Naive thymus-derived CD4-positive, alpha-beta T cell (primary cell): ENCODE measurements around the gene CRKL. TPM values are rescaled to one million over a fixed set of nuclear protein-coding genes. Genes with fewer than 3 reads are reported as not detected.

Experiments
- ATAC-seq: fragments of 150-1000 bp; cut with Tn5 transposase; 2 replicates; pipeline ENCODE4 v1.10.0; 2021; ENCODE audit warnings: mild to moderate bottlenecking, moderate library complexity
- CTCF ChIA-PET: fragments of 350-600 bp; sonication (Branson Sonifier 250); formaldehyde crosslinking; loops from one replicate; lab custom pipeline; 2021; ENCODE audit warnings: antibody characterized with exemption; lab: Charles Lee
- POLR2A ChIA-PET: fragments of 350-600 bp; sonication (Branson Sonifier 250); formaldehyde crosslinking; loops from one replicate; lab custom pipeline; 2021; ENCODE audit warnings: antibody characterized with exemption, inconsistent platforms; lab: Charles Lee
- DNase-seq, 9 donors: peaks; one replicate each; pipeline versions ENCODE4 v3.0.0 to v3.0.0-alpha.2; 2020 to 2022; ENCODE audit warnings: mixed read lengths in 1 of 9
- H3K27ac ChIP-seq: one replicate; pipeline ENCODE4 v1.7.0; 2013; ENCODE audit warnings: mild to moderate bottlenecking, low read depth, low read length, moderate library complexity
- H3K27me3 ChIP-seq, 2 donors: one replicate each; pipeline ENCODE4 v1.7.0; 2013; ENCODE audit warnings: low read length in 2 of 2, mild to moderate bottlenecking in 2 of 2, moderate library complexity in 2 of 2; ENCODE audit not compliant: control insufficient read depth in 2 of 2, insufficient read depth in 2 of 2
- H3K36me3 ChIP-seq, 3 experiments: 1 replicate in 2 of 3; 2 replicates in 1 of 3; pipeline ENCODE4 v1.7.0; 2013; ENCODE audit warnings: low read length in 3 of 3, mild to moderate bottlenecking in 3 of 3, moderate library complexity in 1 of 3; ENCODE audit not compliant: insufficient read depth in 3 of 3, control insufficient read depth in 2 of 3
- H3K4me1 ChIP-seq, 2 donors: one replicate each; pipeline ENCODE4 v1.7.0; 2013; ENCODE audit warnings: low read length in 2 of 2, mild to moderate bottlenecking in 2 of 2, moderate library complexity in 1 of 2; ENCODE audit not compliant: control insufficient read depth in 2 of 2, insufficient read depth in 2 of 2
- H3K4me3 ChIP-seq: 2 replicates; pipeline ENCODE4 v1.7.0; 2013; ENCODE audit warnings: mild to moderate bottlenecking, low read length
- H3K9me3 ChIP-seq, 3 experiments: 1 replicate in 2 of 3; 2 replicates in 1 of 3; pipeline ENCODE4 v1.7.0; 2013; ENCODE audit warnings: low read length in 3 of 3; ENCODE audit not compliant: control insufficient read depth in 2 of 3
- H3K27ac Mint-ChIP-seq, 9 donors: one replicate each; pipeline ENCODE4 v1.8.0; 2020 to 2022; ENCODE audit warnings: mixed read lengths in 9 of 9, mild to moderate bottlenecking in 8 of 9, moderate library complexity in 5 of 9, inconsistent platforms in 2 of 9
- H3K27me3 Mint-ChIP-seq, 5 donors: one replicate each; pipeline ENCODE4 v1.8.0; 2021 to 2022; ENCODE audit warnings: mixed read lengths in 5 of 5, mild to moderate bottlenecking in 1 of 5
- H3K36me3 Mint-ChIP-seq, 5 donors: one replicate each; pipeline ENCODE4 v1.8.0; 2020 to 2022; ENCODE audit warnings: mixed read lengths in 5 of 5, mild to moderate bottlenecking in 3 of 5, inconsistent platforms in 1 of 5
- H3K4me1 Mint-ChIP-seq, 7 donors: one replicate each; pipeline ENCODE4 v1.8.0; 2020 to 2022; ENCODE audit warnings: mixed read lengths in 7 of 7, mild to moderate bottlenecking in 3 of 7, inconsistent platforms in 1 of 7
- H3K4me3 Mint-ChIP-seq, 10 donors: one replicate each; pipeline ENCODE4 v1.8.0; 2020 to 2022; ENCODE audit warnings: mild to moderate bottlenecking in 10 of 10, mixed read lengths in 10 of 10, moderate library complexity in 6 of 10, inconsistent platforms in 2 of 10
- H3K9me3 Mint-ChIP-seq, 11 donors: one replicate each; pipeline ENCODE4 v1.8.0; 2020 to 2022; ENCODE audit warnings: mixed read lengths in 11 of 11, mild to moderate bottlenecking in 4 of 11, inconsistent platforms in 1 of 11, moderate library complexity in 1 of 11
- intact Hi-C, 2 donors: fragments of 100-400 bp; cut with micrococcal nuclease; formaldehyde crosslinking; loops; one replicate each; pipeline ENCODE4 v1.15.1; 2023
- polyA plus RNA-seq, 2 donors: library from polyadenylated mRNA; unstranded; fragments of 300-500 nt; fragmentation: Illumina TruSeq; gene quantifications; one replicate each; pipeline ENCODE4 v1.2.3, GENCODE V29; 2021
- total RNA-seq, 6 experiments: library from RNA in 5 of 6; stranded (reverse) in 5 of 6; gene quantifications; 1 replicate in 5 of 6; 2 replicates in 1 of 6; pipeline ENCODE4 v1.2.3 and lab custom pipeline; 2021 to 2026

Gene CRKL
- total and polyA plus RNA-seq, 7 experiments from 2014 or later: 38.9 to 82.7 (median 65.8) TPM

DNA sequence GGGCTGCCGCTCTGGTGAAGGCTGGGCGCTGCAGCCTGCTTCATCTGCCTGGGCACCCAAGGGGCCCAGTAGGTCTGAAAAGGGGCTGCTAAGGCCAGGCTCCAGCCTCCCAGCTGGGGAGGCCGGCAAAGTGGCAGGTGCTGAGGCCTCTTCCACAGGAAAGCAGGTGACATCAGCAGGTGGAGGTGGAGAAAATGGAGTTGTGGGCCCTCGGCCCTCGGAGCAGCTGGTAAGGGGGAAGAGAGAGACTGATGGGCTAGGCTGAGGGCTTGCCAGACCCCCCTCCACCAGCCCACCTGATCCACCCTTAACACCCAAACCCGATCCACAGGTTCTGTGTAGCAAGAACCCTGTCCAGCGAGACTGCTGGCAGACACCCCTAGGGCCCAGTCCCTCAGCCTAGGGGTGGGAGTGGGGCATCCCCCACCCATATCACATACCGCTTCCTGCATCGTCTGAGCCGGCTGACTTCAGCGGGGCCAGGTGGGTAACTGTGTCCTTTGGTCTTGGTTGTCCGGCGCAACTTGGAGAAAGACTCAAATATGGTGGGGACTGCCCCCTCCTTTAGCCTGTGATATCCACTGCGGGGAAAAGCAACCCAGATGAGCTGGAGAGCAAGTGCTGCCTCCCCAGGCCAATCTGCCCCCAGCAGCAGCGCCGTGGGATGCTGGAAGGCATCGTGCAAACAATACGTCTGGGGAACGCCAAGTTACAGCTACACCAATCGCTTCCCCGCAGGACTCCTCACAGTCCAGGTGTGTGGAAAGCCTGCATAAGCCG lies 83.2 kb downstream of the CRKL start:
- DNase-seq (no peak), ATAC-seq (no peak)
- H3K27me3 Mint-ChIP-seq: no peaks in the 10 kb centered on the region
- H3K9me3 Mint-ChIP-seq: peaks cover 0 to 4% (median 0%) of the 10 kb centered on the region in 11 donors
- H3K4me3 ChIP-seq: peak overlapping the region; percentile 79
- peaks cover 0 to 4% (median 4%) of the 10 kb centered on the region in 5 donors for H3K36me3 Mint-ChIP-seq
- H3K4me1 Mint-ChIP-seq: peaks cover 14 to 36% (median 20%) of the 10 kb centered on the region in 7 donors
- peak overlapping the region; percentile 98 to 100 (median 99) for H3K27ac Mint-ChIP-seq
- ChIA-PET POLR2A (interaction anchor here (0.9 to 4.6 kb wide), 5 partner anchors 10 to 629 kb away, joined by 3 to 59 read pairs (median 5); partner anchors contain the start of genes LZTR1 and YDJC), CTCF (interaction anchor here (1.0 kb wide), 1 partner anchor 41 kb away, joined by 3 read pairs; no protein-coding TSS in a partner anchor)
- H3K4me1 ChIP-seq: peaks cover 24 to 26% of the 10 kb centered on the region in 2 donors
- no peaks in the 10 kb centered on the region for H3K27me3 ChIP-seq
- peaks cover 0 to 52% (median 3%) of the 10 kb centered on the region in 3 experiments for H3K36me3 ChIP-seq
- H3K4me3 Mint-ChIP-seq: peak overlapping the region; percentile 94 to 99 (median 96)
- intact Hi-C loops: loop anchor here (2.0 to 10.0 kb wide), 7 partner anchors 18 to 1878 kb away; partner anchors contain the start of genes DGCR2 (in 1 of the 2), HIRA (in 1 of the 2), LZTR1 (in 1 of the 2) and MRPL40 (in 1 of the 2)
- H3K27ac ChIP-seq: peak overlapping the region; percentile 94
- no peaks in the 10 kb centered on the region for H3K9me3 ChIP-seq

GRCh38 chr22:21000987-21001600 lies 83.9 kb downstream of the CRKL start:
- Histone ChIP-seq H3K27me3 (no peaks in the 10 kb centered on the region), H3K36me3 (peaks cover 0 to 45% (median 3%) of the 10 kb centered on the region in 3 experiments), H3K4me3 (peak overlapping the region; percentile 79), H3K9me3 (no peaks in the 10 kb centered on the region), H3K4me1 (peaks cover 24 to 26% of the 10 kb centered on the region in 2 donors), H3K27ac (peak overlapping the region; percentile 94)
- CTCF ChIA-PET: no interaction called here
- no peaks in the 10 kb centered on the region for H3K27me3 Mint-ChIP-seq
- peaks cover 14 to 36% (median 20%) of the 10 kb centered on the region in 7 donors for H3K4me1 Mint-ChIP-seq
- H3K27ac Mint-ChIP-seq: peak overlapping the region; percentile 98 to 100 (median 99)
- peak overlapping the region; percentile 94 to 99 (median 96) for H3K4me3 Mint-ChIP-seq
- peaks cover 0 to 4% (median 4%) of the 10 kb centered on the region in 5 donors for H3K36me3 Mint-ChIP-seq
- no peak for DNase-seq
- peaks cover 0 to 4% (median 0%) of the 10 kb centered on the region in 11 donors for H3K9me3 Mint-ChIP-seq
- intact Hi-C loops: loop anchor here (2.0 to 10.0 kb wide), 7 partner anchors 18 to 1879 kb away; partner anchors contain the start of genes DGCR2 (in 1 of the 2), HIRA (in 1 of the 2), LZTR1 (in 1 of the 2) and MRPL40 (in 1 of the 2)
- no peak for ATAC-seq
- POLR2A ChIA-PET: interaction anchor here (0.9 to 4.6 kb wide), 4 partner anchors 10 to 628 kb away, joined by 3 to 59 read pairs (median 12); partner anchors contain the start of genes LZTR1 and YDJC

DNA sequence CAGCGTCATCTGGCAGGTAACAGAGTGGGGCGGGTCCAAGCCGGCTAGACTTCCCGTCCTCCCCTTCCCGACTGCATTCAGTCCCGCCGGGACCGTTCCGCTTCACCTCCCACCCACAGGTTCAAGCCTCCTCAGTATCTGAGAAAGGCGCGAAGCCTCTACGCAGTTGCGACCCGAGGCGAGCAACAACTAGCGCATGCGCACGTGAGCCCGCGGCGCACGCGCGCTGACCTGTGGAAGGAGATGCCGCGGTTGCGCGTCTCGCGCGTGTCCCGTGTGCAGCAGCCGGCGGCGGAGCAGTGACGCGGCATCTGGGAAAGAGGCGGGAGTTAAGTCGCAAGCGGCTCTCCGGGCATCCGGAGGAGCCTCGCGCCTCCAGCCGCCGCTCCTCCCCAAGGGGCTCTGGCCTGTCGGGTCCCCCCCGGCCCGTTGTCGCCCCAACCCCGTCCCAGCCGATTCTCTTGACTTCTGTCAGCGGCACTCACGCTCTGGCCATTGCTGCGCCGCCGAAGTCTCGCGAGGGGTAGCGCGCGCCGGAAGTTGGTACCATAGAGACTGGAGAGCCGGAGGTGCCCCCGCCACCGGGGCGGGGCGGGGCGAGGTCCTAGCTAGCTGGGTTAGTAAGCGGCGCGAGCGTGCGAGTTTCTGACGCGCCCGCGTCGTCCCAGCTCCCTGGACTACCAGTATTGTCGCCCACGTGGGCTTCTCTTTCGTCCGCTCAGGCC lies 84.6 kb downstream of the CRKL start, which contains the start of gene THAP7:
TSS of gene THAP7 (minus strand) at position 518 of the 725 bp plus-strand sequence. CDS start at position 311, 207 bp downstream.
- CTCF ChIA-PET: interaction anchor here (1.3 kb wide), 1 partner anchor 19 kb away, joined by 3 read pairs; no protein-coding TSS in a partner anchor
- Histone ChIP-seq H3K9me3 (no peaks in the 10 kb centered on the region), H3K27me3 (no peaks in the 10 kb centered on the region), H3K27ac (peak within 1 kb of the TSS; percentile 94), H3K4me3 (peak within 1 kb of the TSS; percentile 79), H3K36me3 (peaks cover 0 to 38% (median 3%) of the 10 kb centered on the region in 3 experiments), H3K4me1 (peaks cover 24 to 26% of the 10 kb centered on the region in 2 donors)
- ATAC-seq (peak; percentile 95), DNase-seq (peak; percentile 94 to 98 (median 98))
- intact Hi-C loops: loop anchor here (1.0 to 10.0 kb wide), 13 partner anchors 13 to 1879 kb away; partner anchors contain the start of genes CRKL (in 2 of the 2), LZTR1 (in 2 of the 2), PI4KA (in 2 of the 2) and SNAP29 (in 2 of the 2)
- Mint-ChIP-seq H3K27ac (peak within 1 kb of the TSS; percentile 98 to 100 (median 99)), H3K36me3 (peaks cover 0 to 4% (median 4%) of the 10 kb centered on the region in 5 donors), H3K4me1 (peaks cover 14 to 36% (median 20%) of the 10 kb centered on the region in 7 donors), H3K9me3 (peaks cover 0 to 4% (median 0%) of the 10 kb centered on the region in 11 donors), H3K27me3 (no peaks in the 10 kb centered on the region), H3K4me3 (peak within 1 kb of the TSS; percentile 94 to 99 (median 96))
- POLR2A ChIA-PET: interaction anchor here (0.9 to 4.6 kb wide), 5 partner anchors 11 to 628 kb away, joined by 3 to 59 read pairs (median 3); partner anchors contain the start of genes LZTR1 and YDJC

Other genes starting within 250 kb of the CRKL start
- not detected for gene SERPIND1, start 143.3 kb upstream of the CRKL start, total RNA-seq
- gene SERPIND1, start 143.3 kb upstream of the CRKL start, polyA plus RNA-seq: under 1 TPM; 0.09 to 0.10 TPM
- gene PI4KA, start 58.6 kb upstream of the CRKL start, total RNA-seq: 100 to 1,000 TPM; 120 to 181 (median 168) TPM
- gene PI4KA, start 58.6 kb upstream of the CRKL start, polyA plus RNA-seq: 10 to 100 TPM; 40.1 to 91.7 TPM
- gene SNAP29, start 58.4 kb upstream of the CRKL start, total RNA-seq: 10 to 100 TPM; 15.2 to 32.8 (median 25.4) TPM
- gene SNAP29, start 58.4 kb upstream of the CRKL start, polyA plus RNA-seq: 10 to 100 TPM; 15.9 to 22.8 TPM
- 1 to 10 TPM in 3 of 5 experiments, under 1 TPM in 2; 0.24 to 9.0 (median 1.2) TPM for gene AIFM3, start 49.8 kb downstream of the CRKL start, total RNA-seq
- gene AIFM3, start 49.8 kb downstream of the CRKL start, polyA plus RNA-seq: under 1 TPM; 0.17 to 0.32 TPM
- gene LZTR1, start 64.9 kb downstream of the CRKL start, total RNA-seq: 100 to 1,000 TPM in 2 of 5 experiments, 10 to 100 TPM in 3; 61.8 to 104 (median 74.2) TPM
- 10 to 100 TPM; 11.4 to 15.6 TPM for gene LZTR1, start 64.9 kb downstream of the CRKL start, polyA plus RNA-seq
- 10 to 100 TPM; 25.8 to 73.3 (median 64.7) TPM for gene THAP7, start 84.7 kb downstream of the CRKL start, total RNA-seq
- 10 to 100 TPM; 53.8 to 69.3 TPM for gene THAP7, start 84.7 kb downstream of the CRKL start, polyA plus RNA-seq
- gene P2RX6, start 97.8 kb downstream of the CRKL start, total RNA-seq: 1 to 10 TPM in 2 of 5 experiments, under 1 TPM in 3; 0.46 to 1.7 (median 0.66) TPM
- under 1 TPM in 1 of 2 donors, not detected in 1; 0.15 TPM for gene P2RX6, start 97.8 kb downstream of the CRKL start, polyA plus RNA-seq
- gene SLC7A4, start 115.2 kb downstream of the CRKL start, total RNA-seq: under 1 TPM in 2 of 5 experiments, not detected in 3; 0.13 TPM
- under 1 TPM in 1 of 2 donors, not detected in 1; 0.08 TPM for gene SLC7A4, start 115.2 kb downstream of the CRKL start, polyA plus RNA-seq
- gene LRRC74B, start 128.5 kb downstream of the CRKL start, total RNA-seq: not detected
- not detected for gene LRRC74B, start 128.5 kb downstream of the CRKL start, polyA plus RNA-seq